ENCODE data around the gene OR2V1.

DNA sequence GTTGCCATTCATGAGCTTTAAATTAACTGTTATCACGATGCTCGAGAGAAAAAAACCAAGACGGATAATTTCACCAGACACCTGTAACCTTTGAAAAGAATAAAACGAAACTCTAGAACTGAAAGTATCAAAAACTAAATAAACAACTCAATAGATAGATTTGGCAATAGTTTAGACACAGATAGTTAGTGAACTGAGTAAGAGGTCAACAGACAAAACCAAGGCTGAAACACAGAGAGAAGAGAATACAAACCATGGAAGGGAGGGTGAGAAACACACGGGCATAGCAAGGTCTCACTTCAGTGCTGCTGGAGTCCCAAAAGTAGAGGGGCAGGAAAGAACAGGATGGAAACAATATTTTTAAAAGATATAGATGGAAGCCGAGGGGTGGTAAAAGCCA is 3.3 kb upstream of the OR2V1 start:
- TF ChIP-seq, protein P1, sequence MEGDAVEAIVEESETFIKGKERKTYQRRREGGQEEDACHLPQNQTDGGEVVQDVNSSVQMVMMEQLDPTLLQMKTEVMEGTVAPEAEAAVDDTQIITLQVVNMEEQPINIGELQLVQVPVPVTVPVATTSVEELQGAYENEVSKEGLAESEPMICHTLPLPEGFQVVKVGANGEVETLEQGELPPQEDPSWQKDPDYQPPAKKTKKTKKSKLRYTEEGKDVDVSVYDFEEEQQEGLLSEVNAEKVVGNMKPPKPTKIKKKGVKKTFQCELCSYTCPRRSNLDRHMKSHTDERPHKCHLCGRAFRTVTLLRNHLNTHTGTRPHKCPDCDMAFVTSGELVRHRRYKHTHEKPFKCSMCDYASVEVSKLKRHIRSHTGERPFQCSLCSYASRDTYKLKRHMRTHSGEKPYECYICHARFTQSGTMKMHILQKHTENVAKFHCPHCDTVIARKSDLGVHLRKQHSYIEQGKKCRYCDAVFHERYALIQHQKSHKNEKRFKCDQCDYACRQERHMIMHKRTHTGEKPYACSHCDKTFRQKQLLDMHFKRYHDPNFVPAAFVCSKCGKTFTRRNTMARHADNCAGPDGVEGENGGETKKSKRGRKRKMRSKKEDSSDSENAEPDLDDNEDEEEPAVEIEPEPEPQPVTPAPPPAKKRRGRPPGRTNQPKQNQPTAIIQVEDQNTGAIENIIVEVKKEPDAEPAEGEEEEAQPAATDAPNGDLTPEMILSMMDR (IDR thresholded peaks at IDR 0.05), result no peak
- TF ChIP-seq POLR2A (IDR thresholded peaks at IDR 0.05), result no peak

Measured in Peyer's patch (tissue), 4 donors.